ENCODE data around the gene LHPP.

The LHPP gene

GRCh38 chr10:124448696-124449169 lies 12.9 kb upstream of the LHPP start:
- DNase-seq: no peak

DNA sequence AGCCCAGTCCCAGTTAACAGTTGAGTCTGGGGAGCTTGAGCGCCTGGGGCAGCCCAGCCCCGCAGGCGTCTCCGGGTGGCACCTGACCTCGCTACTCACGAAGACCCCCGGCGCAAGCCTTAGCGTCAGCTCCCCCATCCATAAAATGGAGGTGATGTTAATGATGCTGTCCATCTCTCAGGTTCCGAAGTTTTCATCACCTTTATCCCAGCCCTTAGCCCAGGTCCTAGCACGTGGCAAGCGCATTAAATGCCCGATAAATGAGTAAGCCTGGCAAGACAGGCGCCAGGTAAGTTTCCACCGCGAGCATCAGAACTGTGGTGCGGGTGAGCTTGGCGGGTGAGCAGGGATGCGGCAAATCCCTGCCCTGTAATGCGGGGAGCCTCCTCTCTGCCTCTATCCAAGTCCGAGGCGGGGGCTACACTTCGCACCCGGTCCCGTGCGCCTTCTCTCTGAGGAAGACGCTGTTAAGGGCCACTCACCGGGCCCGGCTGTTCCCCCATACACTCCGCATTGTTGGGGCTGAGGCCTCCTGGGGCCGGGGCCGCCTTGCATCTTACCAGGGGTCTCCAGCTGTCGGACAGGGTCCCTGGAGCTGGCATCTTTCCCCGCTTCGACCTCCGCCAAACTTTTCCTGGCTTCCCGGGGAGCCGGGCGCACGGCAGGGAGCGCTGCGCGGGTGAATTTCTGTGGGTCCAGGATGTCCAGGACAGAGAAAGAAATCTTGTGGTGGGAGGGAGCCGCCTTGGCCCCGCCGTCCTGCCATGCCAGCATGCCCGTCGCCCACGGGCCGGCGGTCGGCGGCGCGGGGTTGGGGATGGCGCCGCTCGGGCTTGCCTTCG lies 12.2 kb upstream of the LHPP start:
- DNase-seq: no peak

- no peak for DNase-seq
These were observed 11.4 kb upstream of the LHPP start, which contains the start of gene NKX1-2 for GRCh38 chr10:124450012-124450782. TSS of gene NKX1-2 (minus strand) at chr10:124450035. CDS start at chr10:124449943, 92 bp downstream.

DNA sequence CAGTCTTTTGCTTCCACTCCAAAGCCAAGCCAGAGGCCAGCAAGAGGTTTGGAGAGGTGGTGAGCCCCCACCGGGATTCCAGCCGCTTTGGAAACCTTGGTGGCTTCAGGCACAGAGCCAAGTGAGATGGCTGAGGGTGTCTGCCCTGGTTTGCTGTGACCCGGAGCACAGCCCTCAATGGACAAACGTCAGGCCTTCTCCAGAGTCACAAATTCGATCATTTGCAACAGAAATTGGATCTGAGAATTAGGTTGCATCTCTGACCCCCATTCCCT lies 10.9 kb upstream of the LHPP start:
- no peak for DNase-seq

GRCh38 chr10:124451276-124451675 lies 10.3 kb upstream of the LHPP start:
- DNase-seq: no peak

DNA sequence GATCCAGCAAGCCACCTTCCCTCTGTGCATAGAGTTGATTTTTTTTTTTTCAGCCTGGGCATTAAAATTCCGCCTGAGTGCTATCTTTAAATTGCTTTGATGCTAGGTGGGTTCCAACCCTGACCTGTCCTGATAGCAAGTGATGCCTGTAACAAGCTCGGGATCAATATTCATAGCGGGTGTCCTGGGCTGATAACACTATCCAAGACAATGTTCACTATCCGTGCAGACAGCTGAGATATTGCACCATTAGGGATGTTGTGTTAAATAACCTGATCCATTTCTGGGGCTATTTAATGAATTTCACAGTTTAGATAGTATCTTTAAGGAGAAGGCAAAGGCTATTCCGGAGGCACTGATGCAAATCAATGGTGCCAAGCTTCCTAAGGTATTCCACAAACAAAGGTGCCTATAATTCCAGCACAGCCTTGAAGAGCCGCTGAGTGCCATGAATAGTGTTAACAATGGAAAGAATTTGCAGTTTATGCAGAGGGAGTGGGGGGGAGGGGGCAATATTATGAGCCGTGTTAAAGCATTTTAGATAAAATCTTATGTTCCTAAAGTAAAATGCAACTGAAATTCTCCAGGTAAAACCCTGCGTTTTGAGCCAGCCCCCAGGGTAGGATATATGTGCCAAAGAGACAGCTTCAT lies 7.5 kb upstream of the LHPP start:
- DNase-seq: no peak

- DNase-seq: no peak
These were observed 6.2 kb upstream of the LHPP start for GRCh38 chr10:124455441-124455840.

GRCh38 chr10:124458473-124458872 lies 3.1 kb upstream of the LHPP start:
- no peak for DNase-seq

- DNase-seq: no peak
These were observed 2.7 kb upstream of the LHPP start for GRCh38 chr10:124458889-124459288.

DNA sequence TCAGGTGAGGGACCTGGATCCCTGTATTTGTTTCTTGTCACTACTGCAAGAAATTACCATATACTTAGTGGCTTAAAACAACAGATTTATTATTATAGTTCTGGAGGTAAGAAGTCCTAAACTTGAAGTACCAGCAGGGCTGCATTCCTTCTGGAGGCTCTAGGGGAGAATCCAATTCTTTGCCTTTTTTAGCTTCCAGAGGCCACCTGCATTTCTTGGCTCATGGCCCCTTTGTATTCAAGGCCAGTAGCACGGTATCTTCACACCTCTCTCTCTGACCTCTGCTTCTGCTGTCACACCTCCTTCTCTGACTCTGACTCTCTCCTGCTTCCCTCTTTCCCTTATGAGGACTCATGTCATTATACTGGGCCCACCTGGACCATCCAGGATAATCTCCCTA lies 2.2 kb upstream of the LHPP start:
- no peak for DNase-seq

DNA sequence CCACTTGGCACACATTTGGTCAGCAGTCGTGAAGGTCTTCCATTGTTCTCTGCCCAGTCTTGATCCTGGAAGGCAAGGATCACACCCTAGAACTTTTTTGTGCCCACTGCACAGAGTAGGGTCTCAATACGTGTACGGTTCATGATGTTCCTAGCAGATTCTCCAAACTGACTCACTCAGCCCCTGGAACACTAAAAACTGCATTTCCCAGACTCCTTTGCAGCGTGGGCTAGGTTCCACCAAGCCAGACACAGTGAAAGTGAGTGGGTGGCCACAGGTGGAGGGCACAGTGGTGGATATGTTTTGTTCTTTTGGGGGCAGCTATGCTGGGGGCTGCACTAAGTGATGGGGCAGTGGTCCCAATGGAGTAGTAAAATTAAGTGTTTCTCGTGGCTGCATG lies 1.5 kb upstream of the LHPP start:
- DNase-seq: no peak

- DNase-seq: no peak
These were observed 699 bp downstream of the LHPP start for GRCh38 chr10:124462348-124462695.

DNA sequence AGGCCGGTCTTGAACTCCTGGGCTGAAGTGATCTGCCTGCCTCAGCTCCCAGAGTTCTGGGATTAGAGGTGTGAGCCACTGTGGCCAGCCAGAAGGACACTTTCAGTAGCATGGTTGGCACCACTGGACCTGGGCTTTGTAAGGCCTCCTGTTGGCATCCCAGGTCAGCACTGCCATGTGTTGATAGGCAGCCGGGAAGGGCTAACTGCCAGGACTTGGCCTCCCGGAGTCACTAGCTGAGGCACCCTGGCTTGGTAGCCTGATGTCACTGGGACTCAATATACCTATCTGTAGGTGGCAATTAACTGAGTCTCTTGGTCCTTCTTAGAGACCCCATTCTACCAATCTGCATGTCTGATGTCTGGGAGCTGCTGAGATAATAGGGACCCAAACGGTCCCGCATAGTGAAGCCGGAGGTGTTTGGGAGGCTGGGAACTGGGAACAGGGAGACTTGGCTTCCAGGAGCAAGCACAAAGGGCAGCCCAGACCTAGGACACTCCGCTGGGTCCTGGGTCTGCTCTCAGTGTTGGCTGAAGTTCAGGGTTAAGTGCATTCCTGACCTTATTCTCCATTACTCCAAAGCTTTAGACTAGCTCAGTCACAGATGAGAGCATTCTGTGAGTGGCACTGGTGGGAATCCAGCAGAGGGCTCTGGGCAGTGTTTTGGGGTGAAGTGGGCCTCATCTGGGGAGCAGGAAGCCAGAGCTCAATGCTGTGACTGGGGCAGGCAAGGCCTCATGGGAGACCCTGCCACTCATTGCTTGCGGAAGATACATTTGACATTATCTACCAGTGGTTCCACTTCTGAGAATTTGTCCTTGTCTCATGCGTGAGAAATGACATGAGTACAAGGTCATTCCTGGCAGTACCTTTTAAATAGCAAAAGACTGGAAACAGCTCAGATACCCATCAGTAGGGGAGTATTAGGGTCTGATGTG lies 2.7 kb downstream of the LHPP start:
- DNase-seq: no peak

DNA sequence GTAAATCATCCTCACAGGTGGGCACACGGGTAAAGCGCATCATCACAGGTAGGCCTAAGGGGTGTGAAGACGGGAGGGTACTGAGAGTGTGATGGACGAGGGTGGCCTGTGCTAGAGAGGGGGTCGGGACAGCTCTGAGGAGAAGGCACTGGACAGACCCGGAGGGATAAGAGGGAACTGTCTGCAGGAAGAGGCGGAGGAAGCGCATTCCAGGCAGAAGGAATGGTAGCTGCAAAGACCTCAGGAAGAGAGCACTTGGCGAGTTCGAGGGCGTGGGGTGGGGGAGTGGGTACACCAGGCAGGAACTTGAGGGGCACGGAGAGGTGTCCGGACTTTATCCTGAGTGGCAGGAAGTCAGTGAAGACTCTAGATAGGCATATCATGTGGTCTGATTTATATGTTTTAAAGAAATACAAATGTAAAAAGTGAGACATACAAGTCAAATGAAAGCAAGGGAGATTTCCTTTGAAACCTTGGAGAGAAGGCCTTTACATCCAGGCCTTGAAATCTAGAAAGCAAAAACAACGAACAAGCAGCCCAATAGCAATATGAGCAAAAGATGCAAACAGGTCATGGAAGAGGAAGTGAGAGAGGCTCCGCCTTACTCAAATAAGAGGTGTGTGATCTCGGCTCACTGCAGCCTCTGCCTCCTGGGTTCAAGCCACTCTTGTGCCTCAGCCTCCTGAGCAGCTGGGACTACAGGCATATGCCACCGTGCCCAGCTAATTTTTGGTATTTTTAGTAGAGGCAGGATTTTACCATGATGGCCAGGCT lies 3.6 kb downstream of the LHPP start:
- no peak for DNase-seq

- no peak for DNase-seq
These were observed 4.3 kb downstream of the LHPP start for GRCh38 chr10:124465777-124466488.

DNA sequence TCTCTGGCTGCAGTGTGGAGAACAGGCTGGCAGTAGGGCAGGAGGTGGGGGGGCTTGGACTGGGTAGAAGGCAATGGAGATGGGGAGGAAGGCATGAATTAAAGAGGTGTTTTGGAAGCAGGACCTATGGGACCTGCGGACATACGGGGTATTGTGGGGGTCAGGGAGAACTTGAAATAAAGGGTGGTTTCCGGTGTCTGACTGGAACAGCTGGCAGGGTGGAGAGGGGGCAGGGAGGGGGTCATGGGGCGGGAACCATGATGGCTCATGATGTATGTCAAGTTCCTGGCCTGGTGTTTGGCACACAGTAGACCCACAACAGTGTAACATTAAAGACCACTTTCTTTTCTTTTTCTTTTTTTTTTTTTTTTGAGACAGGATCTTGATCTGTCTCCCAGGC lies 5.5 kb downstream of the LHPP start:
- no peak for DNase-seq

- DNase-seq: no peak
These were observed 7.0 kb downstream of the LHPP start for GRCh38 chr10:124468624-124469023.

- DNase-seq: no peak
These were observed 8.4 kb downstream of the LHPP start for GRCh38 chr10:124469956-124470484.

DNA sequence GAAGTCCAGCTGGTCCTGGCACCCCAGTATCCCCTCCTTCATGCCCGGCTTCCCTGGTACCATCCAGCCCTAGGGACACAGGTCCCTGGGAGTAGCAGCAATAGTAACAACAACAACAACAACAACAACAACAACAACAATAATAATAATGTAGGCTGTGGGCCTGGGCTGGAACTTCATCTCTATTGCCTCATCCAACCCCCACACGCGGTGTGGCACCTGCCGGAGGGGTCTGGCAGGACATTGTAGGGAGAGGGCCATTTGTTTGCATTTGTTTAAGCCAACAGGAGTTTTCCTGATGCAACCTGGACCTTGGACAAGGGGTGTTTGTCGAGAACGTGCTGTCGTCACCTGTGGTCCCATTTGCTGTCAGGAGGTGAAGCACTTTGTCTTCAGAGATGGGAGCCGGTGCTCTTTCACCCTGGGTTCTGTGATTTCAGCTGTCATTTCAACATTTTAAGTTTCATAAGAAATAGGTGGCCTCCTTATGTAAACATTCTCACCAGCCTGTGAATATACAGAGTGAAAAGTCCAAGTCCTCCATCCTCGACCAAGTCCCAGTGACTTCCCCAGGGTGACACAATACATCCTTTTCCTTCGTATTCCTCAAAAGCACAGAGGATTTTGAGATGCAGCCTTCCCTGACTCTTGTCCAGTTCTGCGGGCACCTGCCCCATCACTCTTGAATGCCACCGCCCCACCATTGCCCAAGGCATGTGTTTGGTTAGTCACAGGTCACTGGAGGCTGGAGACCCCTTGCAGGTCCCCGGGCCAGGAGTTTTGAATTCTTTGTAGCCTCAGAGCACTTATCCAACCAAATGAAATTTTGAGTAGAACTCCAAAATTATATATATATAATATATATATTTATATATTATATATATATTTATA lies 9.2 kb downstream of the LHPP start:
- no peak for DNase-seq

DNA sequence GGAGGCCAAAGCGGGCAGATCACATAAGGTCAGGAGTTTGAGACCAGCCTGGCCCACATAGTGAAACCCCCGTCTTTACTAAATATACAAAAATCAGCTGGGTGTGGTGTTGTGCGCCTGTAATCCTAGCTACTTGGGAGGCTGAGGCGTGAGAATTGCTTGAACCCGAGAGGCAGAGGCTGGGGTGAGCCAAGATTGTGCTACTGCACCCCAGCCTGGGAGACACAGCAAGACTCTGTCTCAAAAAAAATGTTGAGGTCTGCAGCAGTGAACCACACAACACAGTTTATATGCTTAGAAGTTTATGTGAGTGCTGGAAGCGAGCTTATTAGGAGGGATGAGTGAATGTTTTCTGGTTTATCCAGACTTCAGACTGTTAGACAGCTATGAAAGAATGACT lies 10.4 kb downstream of the LHPP start:
- DNase-seq: no peak
